ENCODE measurements around the gene ECSCR.
"Not testable (repeated sequence)": the region's sequence is repeated elsewhere in the genome, so short reads cannot be mapped to it uniquely, and the experiment has no call there.

The ECSCR gene

DNA sequence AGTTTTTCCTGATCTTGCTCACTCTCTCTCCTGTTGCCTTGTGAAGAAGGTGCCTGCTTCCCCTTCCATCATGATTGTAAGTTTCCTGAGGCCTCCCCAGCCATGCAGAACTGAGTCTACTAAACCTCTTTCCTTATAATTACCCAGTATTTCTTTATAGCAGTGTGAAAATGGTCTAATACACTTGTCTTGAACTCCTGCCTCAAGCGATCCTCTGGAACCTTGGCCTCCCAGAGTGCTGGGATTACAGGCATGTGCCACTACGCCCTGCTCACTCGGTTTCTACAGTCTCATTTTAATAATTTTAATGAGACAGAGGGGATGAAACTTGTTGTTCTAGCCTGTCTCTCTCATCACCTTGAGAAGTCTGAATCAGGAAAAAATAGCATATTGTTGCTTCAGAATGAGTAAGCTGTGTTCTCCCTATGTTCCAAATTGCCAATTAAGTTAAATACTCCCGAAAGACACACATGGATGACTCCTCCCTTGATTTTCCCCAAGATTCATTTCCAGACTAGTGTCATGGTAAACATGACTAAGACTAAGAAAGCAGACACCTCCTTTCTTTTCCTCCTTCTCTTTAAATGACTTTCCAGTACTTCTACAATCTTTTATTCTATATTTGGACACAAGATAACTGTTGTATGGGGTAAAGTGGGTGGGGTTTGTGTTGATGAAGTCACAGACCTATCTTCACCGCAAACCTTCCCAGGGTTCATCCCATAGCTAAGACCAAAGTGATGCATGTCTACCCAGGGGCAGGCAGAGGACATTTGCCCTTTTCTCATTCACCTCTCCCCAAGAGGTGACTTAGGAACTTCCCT, 15.4 kb downstream of the ECSCR start:
- TF ChIP-seq, protein P1, sequence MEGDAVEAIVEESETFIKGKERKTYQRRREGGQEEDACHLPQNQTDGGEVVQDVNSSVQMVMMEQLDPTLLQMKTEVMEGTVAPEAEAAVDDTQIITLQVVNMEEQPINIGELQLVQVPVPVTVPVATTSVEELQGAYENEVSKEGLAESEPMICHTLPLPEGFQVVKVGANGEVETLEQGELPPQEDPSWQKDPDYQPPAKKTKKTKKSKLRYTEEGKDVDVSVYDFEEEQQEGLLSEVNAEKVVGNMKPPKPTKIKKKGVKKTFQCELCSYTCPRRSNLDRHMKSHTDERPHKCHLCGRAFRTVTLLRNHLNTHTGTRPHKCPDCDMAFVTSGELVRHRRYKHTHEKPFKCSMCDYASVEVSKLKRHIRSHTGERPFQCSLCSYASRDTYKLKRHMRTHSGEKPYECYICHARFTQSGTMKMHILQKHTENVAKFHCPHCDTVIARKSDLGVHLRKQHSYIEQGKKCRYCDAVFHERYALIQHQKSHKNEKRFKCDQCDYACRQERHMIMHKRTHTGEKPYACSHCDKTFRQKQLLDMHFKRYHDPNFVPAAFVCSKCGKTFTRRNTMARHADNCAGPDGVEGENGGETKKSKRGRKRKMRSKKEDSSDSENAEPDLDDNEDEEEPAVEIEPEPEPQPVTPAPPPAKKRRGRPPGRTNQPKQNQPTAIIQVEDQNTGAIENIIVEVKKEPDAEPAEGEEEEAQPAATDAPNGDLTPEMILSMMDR (IDR thresholded peaks at IDR 0.05; ENCODE audit: low read depth, low read length) = no peak
- H3K4me3 ChIP-seq (ENCODE audit: low read depth, low read length) = no peak overlapping the region

DNA sequence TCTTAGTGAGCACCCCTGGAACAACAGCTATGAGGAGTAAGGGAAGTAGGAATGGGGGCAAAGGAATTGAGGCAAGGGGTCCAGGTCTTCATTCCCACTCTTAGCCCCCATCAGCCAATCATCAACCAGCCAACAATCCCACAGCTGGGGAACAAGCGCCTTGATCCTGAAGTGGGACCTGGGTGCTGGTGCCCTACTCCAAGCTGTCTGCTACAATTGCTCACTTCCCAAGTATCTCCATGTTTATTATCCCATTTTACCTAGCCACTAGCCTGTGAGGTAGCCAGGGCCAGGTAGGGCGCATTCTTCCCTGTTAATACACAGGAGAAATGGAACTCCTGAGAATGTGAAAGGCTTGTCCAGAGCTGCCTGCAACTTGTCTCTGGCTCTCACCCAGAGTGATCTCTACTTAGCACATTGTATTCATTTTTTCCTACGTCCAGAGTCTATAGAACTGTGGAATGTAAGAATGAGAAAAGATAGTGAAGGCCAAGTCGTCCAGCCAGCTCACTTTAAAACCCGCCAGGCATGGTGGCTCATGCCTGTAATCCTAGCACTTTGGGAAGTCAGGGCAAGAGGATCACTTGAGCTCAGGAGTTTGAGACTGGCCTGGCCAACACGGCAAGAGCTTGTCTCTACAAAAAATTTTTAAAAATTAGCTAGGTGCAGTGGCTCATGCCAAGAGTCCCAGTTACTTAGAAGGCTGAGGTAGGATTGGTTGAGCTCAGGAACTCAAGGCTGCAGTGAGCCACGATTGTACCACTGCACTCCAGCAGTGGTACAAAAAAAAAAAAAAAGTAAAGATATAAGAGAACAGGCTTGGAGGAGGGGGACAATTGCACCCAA, 17.0 kb downstream of the ECSCR start:
- TF ChIP-seq, protein P1 (IDR thresholded peaks at IDR 0.05; ENCODE audit: low read depth, low read length) = no peak
- no peak overlapping the region for H3K4me3 ChIP-seq (ENCODE audit: low read depth, low read length)

DNA sequence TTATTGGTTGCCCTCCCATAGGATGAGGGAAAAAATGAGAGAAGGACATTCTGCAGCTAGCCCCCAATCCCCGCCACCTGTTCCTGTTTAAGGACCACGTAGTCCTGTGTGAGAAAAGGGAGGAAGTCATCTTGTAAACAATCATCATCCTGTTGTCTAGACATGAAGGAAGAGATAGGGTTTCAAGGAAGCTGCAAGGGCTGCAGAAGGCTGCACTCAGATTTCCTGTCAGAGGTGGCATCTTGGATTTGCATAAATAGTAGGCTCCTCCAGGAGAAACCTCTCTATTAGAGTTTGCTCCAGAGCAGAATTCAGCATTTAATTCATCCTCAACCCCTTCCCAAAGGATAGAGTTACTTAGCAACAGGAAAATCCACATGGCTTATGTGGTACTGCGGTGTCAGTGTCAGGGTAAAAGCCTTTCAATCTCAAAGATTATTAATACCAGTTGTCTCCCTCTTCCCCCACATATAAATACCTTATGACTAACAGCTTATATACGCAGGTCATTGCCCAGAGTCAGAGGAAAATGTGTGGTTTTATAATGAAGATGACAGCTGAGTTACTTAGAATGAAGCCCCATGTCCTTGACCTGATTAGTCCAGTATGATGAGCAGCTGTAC, 18.6 kb downstream of the ECSCR start:
- no peak overlapping the region for H3K4me3 ChIP-seq (ENCODE audit: low read depth, low read length)
- TF ChIP-seq, protein P1 (IDR thresholded peaks at IDR 0.05; ENCODE audit: low read depth, low read length) = no peak

DNA sequence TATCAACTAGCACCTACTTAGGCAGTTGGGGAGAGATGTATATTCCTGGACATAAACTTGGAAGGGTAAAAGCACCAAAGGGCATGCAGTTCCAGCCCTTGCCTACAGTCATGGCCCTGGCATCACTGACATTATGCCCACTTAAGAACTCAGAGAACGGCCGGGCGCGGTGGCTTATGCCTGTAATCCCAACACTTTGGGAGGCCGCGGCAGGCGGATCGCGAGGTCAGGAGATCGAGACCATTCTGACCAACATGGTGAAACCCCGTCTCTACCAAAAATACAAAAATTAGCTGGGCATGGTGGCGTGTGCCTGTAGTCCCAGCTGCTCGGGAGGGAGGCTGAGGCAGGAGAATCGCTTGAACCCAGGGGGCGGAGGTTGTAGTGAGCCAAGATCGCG, 22.1 kb downstream of the ECSCR start:
- H3K4me3 ChIP-seq (ENCODE audit: low read depth, low read length) = not testable (repeated sequence)

DNA sequence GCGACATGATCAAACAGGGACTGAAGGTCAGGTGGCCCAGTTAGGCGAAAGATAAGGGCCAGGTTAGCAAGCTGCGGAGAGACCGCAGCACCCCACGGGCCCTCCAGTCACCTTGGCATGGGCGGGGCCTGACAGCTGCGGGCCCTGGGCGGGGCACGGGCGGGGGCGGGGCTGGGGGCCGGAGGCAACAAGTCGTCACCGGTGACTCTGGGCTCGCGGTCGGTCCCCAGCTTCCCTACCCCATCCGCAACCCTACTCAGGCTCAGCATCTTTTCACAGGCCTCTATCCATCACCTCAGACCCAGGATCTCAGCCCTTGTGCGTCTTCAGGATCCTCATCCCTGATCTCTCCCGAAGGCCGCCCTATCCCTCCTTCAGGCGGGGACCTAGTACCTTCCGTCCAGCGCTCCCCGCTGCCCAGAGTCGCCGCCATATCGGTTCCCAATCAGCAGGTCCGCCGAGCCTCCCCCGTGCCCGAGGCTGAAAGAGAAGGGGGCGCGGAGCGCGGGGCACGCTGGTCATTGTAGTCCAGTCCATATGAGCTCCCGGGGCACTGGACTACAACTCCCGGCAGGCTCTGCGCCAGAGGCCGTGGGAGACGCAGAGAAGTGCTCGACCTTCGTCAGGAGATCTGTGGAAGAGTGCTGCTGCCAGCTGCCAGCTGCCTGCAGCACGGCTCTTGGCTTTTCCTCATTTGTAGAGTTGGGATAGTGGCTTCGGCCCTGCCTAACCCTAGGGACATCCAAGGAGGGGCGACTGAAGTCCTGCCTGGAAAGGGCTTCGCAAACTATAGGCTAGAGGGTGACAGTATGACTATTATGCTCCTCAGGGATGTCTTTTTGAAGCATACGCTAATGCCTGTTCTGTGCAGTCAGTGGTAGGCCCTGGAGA, 23.3 kb downstream of the ECSCR start, which contains the start of gene DNAJC18:
Gene DNAJC18, minus strand, starts transcription at position 513 of the 891 bp plus-strand sequence. Its CDS starts 80 bp downstream, at position 433.
- TF ChIP-seq, protein P1 (IDR thresholded peaks at IDR 0.05; ENCODE audit: low read depth, low read length) = no peak

DNA sequence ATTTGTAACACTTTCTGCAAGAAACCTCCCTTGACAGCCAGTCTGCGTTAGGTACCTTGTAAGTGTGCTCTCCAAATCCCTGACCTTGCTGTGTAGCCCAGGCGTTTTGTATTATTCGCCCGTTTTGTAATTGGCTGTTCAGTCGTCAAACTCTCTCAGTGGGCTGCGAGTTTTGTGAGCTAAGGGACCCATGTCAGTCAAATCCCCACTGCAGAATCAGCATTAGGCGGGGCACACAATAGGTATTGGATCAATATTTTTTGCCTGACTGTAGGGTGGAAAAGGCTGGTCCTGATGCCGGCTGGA, 23.9 kb downstream of the ECSCR start:
- TF ChIP-seq, protein P1 (IDR thresholded peaks at IDR 0.05; ENCODE audit: low read depth, low read length) = no peak
- H3K4me3 ChIP-seq (ENCODE audit: low read depth, low read length) = peak overlapping the region; percentile 83

More for the DNA sequence above, 23.3 kb downstream of the ECSCR start, which contains the start of gene DNAJC18:
- H3K4me3 ChIP-seq (ENCODE audit: low read depth, low read length) = peak within 1 kb of the TSS; percentile 83

DNA sequence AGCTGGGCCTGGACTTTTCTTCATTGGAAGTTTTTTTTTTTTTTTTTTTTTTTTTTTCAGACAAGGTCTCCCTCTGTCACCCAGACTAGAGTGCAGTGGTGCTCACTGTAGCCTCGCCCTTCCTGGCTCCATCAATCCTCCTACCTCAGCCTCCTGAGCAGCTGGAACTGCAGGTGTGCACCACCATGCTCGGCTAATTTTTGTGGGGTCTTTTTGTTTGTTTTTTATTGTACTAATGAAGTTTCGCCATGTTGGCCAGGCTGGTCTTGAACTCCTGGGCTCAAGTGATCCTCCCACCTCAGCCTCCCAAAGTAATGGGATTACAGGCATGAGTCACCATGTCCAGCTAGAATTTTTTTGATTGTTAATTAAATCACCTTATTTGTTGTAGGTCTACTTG, 26.9 kb downstream of the ECSCR start:
- TF ChIP-seq, protein P1 (IDR thresholded peaks at IDR 0.05; ENCODE audit: low read depth, low read length) = no peak
- H3K4me3 ChIP-seq (ENCODE audit: low read depth, low read length) = no peak overlapping the region

Measured in WI38 (cell line).